Activated T-helper 2 cell treated with anti-CD3 and anti-CD28 coated beads, Interferon-gamma antibody, Interleukin-2, Interleukin-4, amounts not matched to agents 10 μg/mL and 5 μg/mL and 100 μg/mL, durations not matched to agents 14 hours and 24 hours and 36 hours (primary cell): ENCODE results near the gene SH3BP5L. TPM values are rescaled to one million over a fixed set of nuclear protein-coding genes. Genes with fewer than 3 reads are reported as not detected.

Experiments used
- total RNA-seq: library from RNA; stranded (reverse); gene quantifications from 2 replicates; pipeline ENCODE4 v1.2.3, GENCODE V29; 2022

Gene SH3BP5L
- total RNA-seq, 1 donor from 2014 or later, result 27.1 TPM

Other genes with a start within 250 kb of the SH3BP5L start
- gene OR2T10, start 228.2 kb downstream of the SH3BP5L start, total RNA-seq, result not detected in 2 replicates
- not detected in 2 replicates for gene OR2T11, start 190.8 kb downstream of the SH3BP5L start, total RNA-seq
- not detected in 2 replicates for gene OR2T35, start 180.6 kb downstream of the SH3BP5L start, total RNA-seq
- not detected in 2 replicates for gene OR2T27, start 170.4 kb downstream of the SH3BP5L start, total RNA-seq
- not detected in 2 replicates for gene OR14I1, start 123.1 kb downstream of the SH3BP5L start, total RNA-seq
- gene LYPD8, start 70.2 kb downstream of the SH3BP5L start, total RNA-seq, result not detected in 2 replicates
- gene ZNF672, start 12.3 kb upstream of the SH3BP5L start, total RNA-seq, result 46.0 and 51.6 TPM in 2 replicates
- gene ZNF692, start 33.2 kb upstream of the SH3BP5L start, total RNA-seq, result 86.4 and 87.0 TPM in 2 replicates
- gene PGBD2, start 80.3 kb upstream of the SH3BP5L start, total RNA-seq, result 6.7 and 6.9 TPM in 2 replicates